ENCODE measurements around the gene ABHD11.

ABHD11 gene

GRCh38 chr7:73701357-73701995 lies 37.1 kb downstream of the ABHD11 start:
- H3K36me3 ChIP-seq (ENCODE audit: control insufficient read depth, insufficient read depth, low read length) = peaks cover 27% of the 10 kb centered on the region
- H3K27ac ChIP-seq (ENCODE audit: low read depth, low read length) = no peak overlapping the region
- H3K4me3 ChIP-seq (ENCODE audit: low read length) = no peak overlapping the region
- no peaks in the 10 kb centered on the region for H3K27me3 ChIP-seq (ENCODE audit: control insufficient read depth, insufficient read depth, low read length)
- no peak overlapping the region for H3K9ac ChIP-seq (ENCODE audit: low read length)
- peaks cover 11% of the 10 kb centered on the region for H3K4me1 ChIP-seq (ENCODE audit: control insufficient read depth, insufficient read depth, low read length)

GRCh38 chr7:73700581-73701134 lies 37.9 kb downstream of the ABHD11 start:
- H3K27ac ChIP-seq (ENCODE audit: low read depth, low read length) = no peak overlapping the region
- H3K9ac ChIP-seq (ENCODE audit: low read length) = no peak overlapping the region
- H3K36me3 ChIP-seq (ENCODE audit: control insufficient read depth, insufficient read depth, low read length) = peaks cover 32% of the 10 kb centered on the region
- no peak overlapping the region for H3K4me3 ChIP-seq (ENCODE audit: low read length)
- no peaks in the 10 kb centered on the region for H3K27me3 ChIP-seq (ENCODE audit: control insufficient read depth, insufficient read depth, low read length)
- H3K4me1 ChIP-seq (ENCODE audit: control insufficient read depth, insufficient read depth, low read length) = peaks cover 11% of the 10 kb centered on the region

DNA sequence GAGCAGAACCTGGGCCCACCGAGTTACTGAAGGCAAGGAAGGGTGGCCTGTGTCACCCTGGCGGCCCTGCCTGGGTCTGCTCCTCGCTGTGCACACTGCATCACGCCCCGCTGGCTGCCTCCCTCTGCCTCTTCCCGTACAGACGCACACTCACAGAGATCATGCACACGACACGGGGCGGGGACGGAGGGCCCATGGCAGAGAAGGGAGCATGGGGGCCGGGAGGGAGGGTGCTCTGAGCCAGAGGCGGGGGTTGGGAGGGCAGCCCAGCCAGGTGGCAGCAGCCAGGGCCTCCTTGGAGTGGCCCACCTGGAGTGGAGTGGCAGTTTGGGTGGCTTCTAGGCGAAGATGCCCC lies 38.6 kb downstream of the ABHD11 start:
- Histone ChIP-seq H3K27ac (ENCODE audit: low read depth, low read length) (no peak overlapping the region), H3K9ac (ENCODE audit: low read length) (no peak overlapping the region), H3K36me3 (ENCODE audit: control insufficient read depth, insufficient read depth, low read length) (peaks cover 35% of the 10 kb centered on the region), H3K4me3 (ENCODE audit: low read length) (no peak overlapping the region), H3K4me1 (ENCODE audit: control insufficient read depth, insufficient read depth, low read length) (peaks cover 10% of the 10 kb centered on the region), H3K27me3 (ENCODE audit: control insufficient read depth, insufficient read depth, low read length) (no peaks in the 10 kb centered on the region)

- peaks cover 39% of the 10 kb centered on the region for H3K36me3 ChIP-seq (ENCODE audit: control insufficient read depth, insufficient read depth, low read length)
Observed at GRCh38 chr7:73699370-73700068, 39.1 kb downstream of the ABHD11 start.

GRCh38 chr7:73698410-73698809 lies 40.2 kb downstream of the ABHD11 start:
- Histone ChIP-seq H3K9ac (ENCODE audit: low read length) (no peak overlapping the region), H3K27me3 (ENCODE audit: control insufficient read depth, insufficient read depth, low read length) (no peaks in the 10 kb centered on the region), H3K36me3 (ENCODE audit: control insufficient read depth, insufficient read depth, low read length) (peaks cover 49% of the 10 kb centered on the region), H3K4me1 (ENCODE audit: control insufficient read depth, insufficient read depth, low read length) (no peaks in the 10 kb centered on the region), H3K27ac (ENCODE audit: low read depth, low read length) (no peak overlapping the region), H3K4me3 (ENCODE audit: low read length) (no peak overlapping the region)

More at GRCh38 chr7:73699370-73700068, 39.1 kb downstream of the ABHD11 start:
- Histone ChIP-seq H3K27me3 (ENCODE audit: control insufficient read depth, insufficient read depth, low read length) (no peaks in the 10 kb centered on the region), H3K27ac (ENCODE audit: low read depth, low read length) (no peak overlapping the region), H3K4me3 (ENCODE audit: low read length) (no peak overlapping the region), H3K4me1 (ENCODE audit: control insufficient read depth, insufficient read depth, low read length) (peaks cover 5% of the 10 kb centered on the region), H3K9ac (ENCODE audit: low read length) (no peak overlapping the region)

GRCh38 chr7:73696372-73696771 lies 42.2 kb downstream of the ABHD11 start:
- Histone ChIP-seq H3K4me3 (ENCODE audit: low read length) (no peak overlapping the region), H3K27ac (ENCODE audit: low read depth, low read length) (no peak overlapping the region), H3K36me3 (ENCODE audit: control insufficient read depth, insufficient read depth, low read length) (peaks cover 66% of the 10 kb centered on the region)

GRCh38 chr7:73690646-73691045 lies 48.0 kb downstream of the ABHD11 start:
- no peak overlapping the region for H3K27ac ChIP-seq (ENCODE audit: low read depth, low read length)
- H3K36me3 ChIP-seq (ENCODE audit: control insufficient read depth, insufficient read depth, low read length) = peaks cover 37% of the 10 kb centered on the region
- no peak overlapping the region for H3K9ac ChIP-seq (ENCODE audit: low read length)

More at GRCh38 chr7:73696372-73696771, 42.2 kb downstream of the ABHD11 start:
- Histone ChIP-seq H3K9ac (ENCODE audit: low read length) (no peak overlapping the region), H3K27me3 (ENCODE audit: control insufficient read depth, insufficient read depth, low read length) (no peaks in the 10 kb centered on the region), H3K4me1 (ENCODE audit: control insufficient read depth, insufficient read depth, low read length) (no peaks in the 10 kb centered on the region)

DNA sequence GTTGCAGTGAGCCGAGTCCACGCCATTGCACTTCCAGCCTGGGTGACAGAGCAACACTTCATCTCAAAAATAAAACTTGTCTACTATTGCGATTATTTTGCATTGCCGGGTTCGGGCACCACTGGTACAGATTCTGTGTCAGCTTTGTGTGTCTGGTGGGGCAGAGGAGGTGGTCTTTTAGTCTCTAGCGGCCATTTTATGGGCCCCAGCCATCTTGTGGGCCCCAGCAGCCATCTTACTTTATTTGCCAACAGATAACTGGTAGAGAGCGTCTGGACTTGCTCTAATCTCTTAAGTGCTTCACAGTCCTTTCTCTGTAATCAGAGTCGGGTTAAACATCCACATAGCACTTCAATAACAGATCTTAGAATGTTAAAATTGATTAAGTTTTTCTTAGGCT lies 50.3 kb downstream of the ABHD11 start:
- no peak overlapping the region for H3K27ac ChIP-seq (ENCODE audit: low read depth, low read length)
- peaks cover 5% of the 10 kb centered on the region for H3K4me1 ChIP-seq (ENCODE audit: control insufficient read depth, insufficient read depth, low read length)
- no peaks in the 10 kb centered on the region for H3K27me3 ChIP-seq (ENCODE audit: control insufficient read depth, insufficient read depth, low read length)
- H3K4me3 ChIP-seq (ENCODE audit: low read length) = no peak overlapping the region
- peaks cover 20% of the 10 kb centered on the region for H3K36me3 ChIP-seq (ENCODE audit: control insufficient read depth, insufficient read depth, low read length)
- H3K9ac ChIP-seq (ENCODE audit: low read length) = no peak overlapping the region

More at GRCh38 chr7:73690646-73691045, 48.0 kb downstream of the ABHD11 start:
- Histone ChIP-seq H3K4me3 (ENCODE audit: low read length) (no peak overlapping the region), H3K4me1 (ENCODE audit: control insufficient read depth, insufficient read depth, low read length) (no peaks in the 10 kb centered on the region), H3K27me3 (ENCODE audit: control insufficient read depth, insufficient read depth, low read length) (no peaks in the 10 kb centered on the region)

All from rectal smooth muscle tissue (tissue), 1 donor.